ENCODE measurements around the gene SNORC.

The SNORC gene

DNA sequence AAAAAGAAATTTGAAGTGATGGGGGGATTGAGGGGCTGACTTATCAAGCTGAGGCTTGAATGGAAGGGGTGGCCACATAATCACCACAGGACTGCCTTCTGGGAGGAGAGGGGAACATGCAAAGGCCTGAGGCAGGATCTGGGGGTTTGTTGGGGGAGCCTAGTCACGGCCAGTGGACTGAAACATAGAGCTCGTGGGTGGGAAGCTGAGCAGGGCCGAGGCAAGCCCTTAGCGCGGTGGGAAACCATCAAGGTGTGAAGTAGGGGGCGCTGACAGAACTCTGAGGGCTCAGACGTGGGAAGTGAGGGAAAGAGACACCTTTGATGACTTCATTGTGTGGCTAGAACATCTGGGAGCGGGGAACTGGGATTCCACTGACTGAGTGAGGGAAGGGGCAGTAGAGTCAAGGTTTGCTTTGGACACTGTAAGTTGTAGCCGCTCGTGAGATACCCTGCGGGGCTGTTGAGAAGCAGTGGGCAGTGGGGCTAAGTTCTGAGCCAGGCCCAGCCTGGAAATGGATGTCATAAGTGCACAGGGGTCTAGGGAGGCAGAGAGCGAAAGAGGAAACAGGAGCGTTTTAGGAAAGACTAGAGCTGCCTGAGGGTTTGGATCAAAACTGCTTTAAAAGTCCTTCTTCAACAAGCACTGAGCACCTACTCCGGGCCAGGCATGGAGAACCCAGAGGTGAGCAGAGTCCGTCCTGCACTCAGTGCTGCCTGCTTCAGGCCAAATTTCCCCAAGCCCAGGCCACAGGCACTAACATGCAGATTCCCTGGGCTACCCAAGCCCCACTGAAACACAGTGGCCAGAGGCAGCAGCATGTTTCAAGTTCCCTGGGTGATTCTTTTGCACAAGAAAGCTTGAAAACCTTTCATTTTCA is 686 bp upstream of the SNORC start:
- peak in 1 of 2 donors; percentile 4 for DNase-seq

DNA sequence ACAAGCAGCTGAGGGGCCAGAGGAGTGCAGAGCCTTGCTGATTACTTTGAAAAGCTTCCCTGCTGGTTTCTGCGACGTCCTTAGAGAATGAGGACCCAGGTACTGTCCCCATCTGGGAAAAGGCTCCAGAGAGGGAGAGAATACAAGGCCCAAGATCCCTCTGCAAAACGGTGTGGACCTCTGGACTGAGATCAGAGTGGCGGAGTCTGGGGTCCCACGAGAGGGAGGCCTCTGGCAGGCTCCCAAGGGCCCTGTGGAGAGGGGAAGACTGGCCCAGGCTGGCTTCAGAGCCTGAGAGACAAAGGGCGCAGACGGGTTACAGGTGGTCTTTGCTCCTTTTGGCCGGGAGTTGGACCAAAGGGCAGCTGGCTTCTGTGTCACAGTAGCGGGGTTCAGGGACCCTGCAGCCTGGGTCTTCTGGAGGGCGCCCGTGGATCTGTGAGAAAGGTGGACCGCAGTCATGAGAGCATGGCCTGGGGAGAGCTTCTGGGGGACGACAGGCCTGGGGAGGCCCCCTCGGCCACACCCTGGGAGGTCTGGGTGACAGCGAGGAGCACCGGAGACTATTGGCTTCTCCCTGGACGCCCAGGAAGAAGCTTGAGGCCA is 805 bp downstream of the SNORC start:
- DNase-seq, result peak in 1 of 2 donors; percentile 2

DNA sequence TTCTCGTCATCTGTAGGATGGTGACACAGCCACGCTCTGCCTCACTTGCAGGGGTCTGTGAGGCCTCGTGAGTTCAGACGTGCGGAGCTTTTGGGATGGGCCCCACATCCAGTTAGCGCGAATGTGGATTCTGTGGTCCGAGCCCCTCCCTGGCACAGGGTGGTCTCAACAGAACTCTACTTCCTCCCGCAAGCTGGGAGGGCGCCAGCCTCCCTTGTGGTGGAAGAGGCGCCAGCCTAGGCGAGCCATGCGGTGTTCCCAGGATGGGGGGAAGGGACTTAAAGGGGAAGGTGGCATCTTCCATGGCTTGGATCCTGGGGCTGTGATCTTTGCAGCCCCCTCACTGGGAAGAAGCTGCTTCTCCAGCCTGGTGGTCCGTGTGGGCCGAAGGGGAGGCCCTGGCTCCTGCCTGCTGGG is 1.4 kb downstream of the SNORC start:
- peak in 1 of 2 donors; percentile 7 for DNase-seq

DNA sequence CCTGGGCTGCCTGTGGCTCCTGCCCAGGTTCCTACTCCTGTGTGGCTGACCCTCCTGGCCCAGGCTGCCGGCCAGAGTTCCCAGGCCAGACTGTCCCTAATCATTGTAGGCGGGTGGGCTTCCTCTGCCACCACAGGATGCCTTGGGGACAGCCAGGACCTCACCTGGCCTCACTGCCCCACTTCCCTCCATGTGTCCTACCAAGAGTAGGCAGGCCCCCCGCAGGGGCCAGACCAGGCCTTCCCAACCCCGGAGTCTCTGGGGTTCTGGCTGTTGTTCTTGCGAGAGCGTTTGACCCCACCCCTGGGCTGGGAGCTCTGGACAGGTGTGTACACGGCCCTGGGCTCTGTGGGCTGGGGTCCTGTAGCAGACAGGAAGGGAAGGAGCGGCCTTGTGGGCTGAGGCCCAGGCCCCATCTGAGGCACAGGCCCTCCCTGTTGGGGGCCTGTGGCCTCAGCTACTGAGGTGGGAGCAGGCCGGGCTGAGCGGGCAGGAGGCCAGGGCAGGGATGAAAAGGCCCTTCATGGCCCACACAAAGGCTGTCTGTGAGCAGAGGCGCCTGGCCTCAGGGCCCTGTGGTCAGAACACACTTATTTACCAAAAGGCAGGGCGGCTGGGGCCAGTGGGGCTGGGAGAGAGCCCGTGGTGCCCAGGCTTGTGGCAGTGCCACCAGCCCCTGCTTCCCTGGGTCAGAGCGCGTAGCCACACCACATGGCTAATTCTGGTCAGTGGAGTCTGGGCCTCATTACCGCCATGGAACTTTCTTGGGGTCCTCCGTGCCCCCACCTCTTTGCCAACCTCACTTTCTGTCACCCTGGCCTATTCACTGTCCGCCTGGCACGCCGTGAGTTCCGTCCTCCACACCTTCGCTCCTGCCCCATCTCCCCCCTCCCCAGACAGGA is 2.0 kb downstream of the SNORC start:
- DNase-seq, result peak in 1 of 2 donors; percentile 9

DNA sequence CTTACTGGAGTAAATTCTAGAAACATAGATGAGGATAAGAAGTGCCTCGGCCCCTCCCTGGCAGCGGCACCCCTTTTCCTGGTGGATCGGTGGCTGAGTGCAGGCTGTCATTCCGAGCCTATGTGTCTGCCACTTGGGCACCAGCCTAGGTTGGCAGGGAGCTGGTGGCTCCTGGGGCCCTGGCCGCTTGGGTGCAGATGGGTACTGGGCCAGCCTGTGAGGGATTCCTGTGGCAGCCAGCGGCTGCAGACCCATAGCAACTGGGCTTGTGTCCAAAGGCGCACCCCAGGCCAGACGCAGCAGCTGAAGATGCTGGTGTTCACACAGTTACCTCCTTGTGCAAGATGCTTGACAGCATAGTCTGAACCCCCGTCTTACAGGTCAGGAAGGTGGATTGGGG is 2.8 kb downstream of the SNORC start:
- DNase-seq, result peak in 1 of 2 donors; percentile 9

DNA sequence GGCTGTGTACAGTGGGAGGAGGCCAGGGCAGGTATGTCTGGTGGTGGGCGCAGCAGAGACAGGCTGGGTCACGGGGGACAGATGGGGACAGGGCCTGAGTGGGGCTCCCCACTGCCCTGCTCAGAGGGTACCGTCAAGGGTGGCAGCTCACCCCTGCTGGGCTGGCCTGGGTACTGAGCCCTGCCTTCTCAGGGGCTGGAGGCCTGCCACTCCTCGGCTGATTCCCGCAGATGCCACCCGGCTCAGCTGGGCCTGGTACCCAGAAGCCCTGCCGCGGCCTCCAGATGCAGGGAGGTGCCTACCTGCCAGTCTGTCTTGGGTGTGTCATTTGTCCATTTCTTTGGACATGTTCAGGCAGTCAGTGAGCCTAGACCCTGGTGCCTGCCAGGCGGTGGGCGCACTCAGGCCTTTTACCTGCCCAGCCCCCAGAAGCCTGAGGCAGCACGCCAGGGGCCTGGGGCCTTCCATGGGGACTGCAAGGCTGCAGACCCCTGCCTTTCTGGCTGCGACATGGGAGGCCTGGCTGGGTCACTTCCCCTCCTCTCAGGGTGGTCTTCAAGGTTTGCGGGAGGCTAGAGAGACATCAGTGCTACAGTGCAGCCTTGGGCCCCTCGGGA is 3.3 kb downstream of the SNORC start:
- DNase-seq, result peak in 1 of 2 donors; percentile 6

DNA sequence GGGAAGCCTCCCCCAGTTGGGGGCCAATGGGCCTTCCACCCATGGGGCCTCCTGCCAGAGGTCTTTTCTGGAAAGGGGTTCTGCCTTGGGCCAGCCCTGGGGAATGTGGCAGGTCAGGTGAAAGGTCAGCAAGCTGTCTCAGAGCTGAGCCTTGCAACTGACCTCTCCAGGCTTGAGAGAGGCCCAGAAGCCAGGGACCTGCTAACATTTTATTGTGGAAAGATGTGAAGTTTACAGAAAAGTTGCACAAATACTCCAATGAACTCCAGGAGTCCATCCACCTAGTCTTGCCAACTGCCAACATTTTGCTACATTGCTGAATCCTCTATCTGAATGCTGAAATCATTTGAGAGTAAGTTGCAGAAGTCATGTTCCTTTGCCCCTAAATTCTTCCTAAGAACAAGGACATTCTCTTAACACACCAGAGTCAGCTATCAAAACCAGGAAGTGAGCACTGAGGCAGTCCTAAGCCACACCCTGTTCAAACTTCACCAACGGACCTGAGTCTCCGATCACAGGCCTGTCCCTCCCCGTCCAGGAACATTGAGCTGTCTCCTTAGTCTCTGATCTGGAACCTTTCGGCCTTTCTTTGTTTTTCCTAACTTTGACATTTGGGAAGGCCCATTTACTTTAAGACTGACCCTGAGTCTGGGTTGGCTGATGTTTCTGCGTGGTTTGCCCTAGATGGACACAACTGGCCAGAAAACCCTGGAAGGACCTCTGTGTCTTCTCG is 4.0 kb downstream of the SNORC start:
- DNase-seq, result no peak

DNA sequence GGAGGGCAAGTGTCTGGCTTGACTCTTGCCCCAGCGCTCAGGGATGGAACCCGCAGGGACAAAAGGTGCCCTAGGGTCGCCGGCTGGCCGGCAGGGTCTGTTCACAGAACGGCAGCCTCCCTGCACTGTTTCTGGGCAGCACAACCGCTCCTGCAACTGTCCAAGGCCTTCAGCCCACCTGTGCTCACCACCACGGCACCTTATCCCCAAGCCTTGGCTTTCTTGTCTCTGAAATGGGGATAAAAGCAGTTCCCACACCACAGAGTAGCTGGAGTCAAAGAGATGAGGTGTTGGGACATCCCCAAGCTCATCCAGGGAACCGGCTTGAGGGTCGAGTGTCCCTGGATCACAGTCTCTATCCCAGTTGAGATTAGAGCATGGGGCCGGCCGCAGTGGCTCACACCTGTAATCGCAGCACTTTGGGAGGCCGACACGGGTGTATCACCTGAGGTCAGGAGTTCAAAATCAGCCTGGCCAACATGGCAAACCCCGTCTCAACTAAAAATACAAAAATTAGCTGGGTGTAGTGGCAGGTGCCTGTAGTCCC is 4.7 kb downstream of the SNORC start:
- DNase-seq, result peak in 1 of 2 donors; percentile 8

DNA sequence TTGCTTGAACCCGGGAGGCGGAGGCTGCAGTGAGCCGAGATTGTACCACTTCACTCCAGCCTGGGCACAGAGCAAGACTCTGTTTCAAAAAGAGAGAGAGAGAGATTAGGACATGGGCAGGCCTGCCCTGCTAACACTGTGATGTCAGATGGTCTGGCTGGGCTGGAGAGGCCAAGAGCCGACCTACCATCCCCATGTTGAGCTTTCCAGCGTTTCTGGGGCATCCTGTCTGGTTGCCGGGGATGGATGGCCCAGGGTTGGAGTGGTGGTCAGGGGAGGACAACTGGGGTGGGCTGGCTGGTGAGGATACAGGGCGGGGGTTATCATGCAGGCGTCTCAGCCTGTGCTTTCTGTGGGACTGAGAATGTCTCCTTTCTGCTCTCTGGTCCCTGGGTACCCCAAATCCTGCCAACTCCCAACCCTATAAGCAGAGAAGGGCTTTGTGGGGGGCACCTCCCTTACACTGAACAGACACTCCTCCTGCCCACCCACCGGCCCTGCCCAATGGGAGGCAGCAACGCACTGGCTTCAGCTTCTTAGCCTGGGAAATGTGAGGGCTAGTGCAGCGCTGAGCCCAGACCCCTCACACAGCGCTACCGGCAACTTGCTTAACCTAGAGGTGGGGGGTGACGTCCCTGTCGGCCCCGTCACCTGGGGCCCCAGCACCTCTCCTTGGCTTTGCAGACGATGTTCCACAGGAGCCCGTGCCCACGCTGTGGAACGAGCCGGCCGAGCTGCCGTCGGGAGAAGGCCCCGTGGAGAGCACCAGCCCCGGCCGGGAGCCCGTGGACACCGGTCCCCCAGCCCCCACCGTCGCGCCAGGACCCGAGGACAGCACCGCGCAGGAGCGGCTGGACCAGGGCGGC is 5.4 kb downstream of the SNORC start:
- no peak for DNase-seq

DNA sequence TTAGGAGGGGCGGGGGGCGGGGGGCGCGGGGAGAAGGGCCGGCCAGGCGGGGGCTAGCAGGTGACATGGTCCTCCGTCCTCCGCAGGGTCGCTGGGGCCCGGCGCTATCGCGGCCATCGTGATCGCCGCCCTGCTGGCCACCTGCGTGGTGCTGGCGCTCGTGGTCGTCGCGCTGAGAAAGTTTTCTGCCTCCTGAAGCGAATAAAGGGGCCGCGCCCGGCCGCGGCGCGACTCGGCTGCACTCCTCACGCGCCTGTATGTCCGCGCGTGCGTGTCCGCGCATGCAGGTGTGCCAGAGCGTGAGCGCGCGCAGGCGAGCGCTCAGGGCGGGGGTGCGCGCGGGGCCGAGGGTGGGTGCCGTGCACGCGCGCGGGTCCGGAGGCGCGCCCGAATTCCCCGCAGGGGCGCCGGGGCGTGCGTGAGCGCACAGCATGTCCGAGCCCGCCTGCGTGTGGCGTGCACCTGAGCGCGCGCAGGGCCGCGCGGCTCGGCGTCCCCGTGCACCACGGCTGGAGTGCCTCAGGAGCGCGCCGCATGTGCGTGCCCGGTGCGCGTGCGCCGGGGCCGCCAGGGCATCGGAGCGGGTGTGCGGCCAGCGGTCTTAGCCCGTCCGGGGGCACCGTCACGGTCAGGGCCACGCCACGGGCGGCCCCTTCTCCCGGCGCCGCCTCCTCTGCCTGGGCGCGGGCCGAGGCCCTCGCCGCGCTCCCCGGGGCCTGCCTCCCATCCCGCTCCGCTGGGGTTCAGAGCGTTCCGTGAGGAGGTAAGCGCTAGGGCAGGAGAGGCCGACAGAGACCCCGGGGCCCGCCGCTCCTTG is 6.3 kb downstream of the SNORC start:
- peak; percentile 27 to 39 for DNase-seq

DNA sequence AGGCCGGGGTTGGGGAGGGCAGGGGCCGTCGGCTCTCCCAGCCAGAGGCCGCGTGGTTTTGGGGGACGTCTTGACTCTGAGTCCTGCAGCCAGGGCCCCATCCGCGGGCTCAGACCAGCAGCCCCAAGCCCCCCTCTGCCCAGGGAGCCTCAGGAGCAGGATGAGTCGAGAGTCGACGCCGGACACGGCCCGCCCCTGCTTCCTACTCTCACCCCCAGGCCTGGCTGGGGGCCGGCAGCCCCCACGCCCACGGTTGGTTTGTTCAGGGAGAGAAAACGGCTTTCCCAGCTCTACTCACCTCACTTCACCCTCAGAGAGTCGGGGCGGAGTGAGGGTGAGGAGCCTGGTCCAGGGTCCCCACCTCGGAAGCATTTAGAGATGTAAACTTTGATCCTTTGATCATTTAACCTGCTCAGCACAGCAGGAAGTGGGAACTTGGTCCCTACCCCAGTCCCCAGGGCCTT is 6.9 kb downstream of the SNORC start:
- no peak for DNase-seq

DNA sequence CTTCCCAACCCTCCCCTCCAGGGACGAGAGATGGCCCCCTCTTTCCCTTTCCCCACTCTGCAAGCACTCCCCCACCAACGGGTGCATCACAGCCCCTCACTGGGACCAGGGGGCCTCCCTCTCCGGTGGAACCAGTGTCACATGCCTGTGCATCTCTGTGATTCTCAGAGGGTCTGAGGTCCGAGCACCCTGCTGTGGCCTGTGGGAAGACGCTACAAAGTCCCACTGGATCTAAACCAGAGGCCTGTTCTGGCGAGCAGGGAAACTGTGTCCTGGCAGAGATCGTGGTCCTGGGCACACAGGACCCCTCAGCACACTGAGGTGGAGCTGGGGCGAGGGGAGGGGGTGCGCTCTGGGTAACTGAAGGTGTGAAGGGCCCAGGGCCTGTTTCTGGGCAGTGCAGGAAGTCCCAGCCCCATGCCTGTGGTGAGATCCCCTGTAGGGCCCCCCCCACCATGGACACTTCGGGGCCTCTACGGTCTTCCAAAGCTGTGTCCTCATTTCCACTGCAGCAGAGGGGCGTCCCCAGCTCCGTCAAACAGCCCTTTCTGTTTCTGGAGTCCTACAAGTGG is 8.0 kb downstream of the SNORC start:
- DNase-seq, result no peak

DNA sequence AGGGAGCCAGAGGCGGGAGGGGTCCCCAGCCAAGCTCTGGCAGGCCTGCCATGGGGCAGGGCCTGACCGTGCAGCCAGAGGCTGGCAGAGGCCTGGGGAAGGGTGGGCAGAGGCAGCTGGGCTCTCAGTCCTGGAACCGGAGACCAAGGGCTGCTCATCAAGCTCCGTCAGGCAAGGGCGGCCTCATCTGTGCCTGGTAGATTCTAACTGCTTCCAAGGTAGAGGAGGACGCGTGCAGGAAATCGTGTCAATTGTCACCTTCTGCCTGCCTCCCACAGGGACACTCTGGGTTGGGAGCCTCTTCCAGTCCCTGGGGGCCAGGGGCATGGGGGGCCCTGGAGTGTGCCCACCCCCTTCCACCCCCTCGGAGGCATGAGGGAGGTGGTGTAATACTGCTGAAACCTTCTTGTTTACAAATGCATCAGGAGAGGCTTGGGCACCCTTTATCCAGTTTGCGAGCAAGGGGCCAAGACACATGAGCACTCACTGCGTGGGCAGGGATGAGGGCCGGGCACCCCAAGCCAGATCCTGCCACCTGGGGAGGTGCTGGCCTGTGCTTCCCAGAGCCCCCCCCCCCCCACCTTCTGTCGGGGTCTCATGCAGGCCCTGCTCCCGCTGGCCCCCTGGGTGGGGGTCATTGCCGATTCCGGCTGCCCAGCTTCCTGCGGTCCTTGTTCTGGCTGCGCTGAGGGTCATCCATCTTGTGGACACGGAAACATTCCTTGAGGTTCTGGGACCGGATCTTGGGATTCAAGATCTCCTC is 9.0 kb downstream of the SNORC start:
- no peak for DNase-seq

DNA sequence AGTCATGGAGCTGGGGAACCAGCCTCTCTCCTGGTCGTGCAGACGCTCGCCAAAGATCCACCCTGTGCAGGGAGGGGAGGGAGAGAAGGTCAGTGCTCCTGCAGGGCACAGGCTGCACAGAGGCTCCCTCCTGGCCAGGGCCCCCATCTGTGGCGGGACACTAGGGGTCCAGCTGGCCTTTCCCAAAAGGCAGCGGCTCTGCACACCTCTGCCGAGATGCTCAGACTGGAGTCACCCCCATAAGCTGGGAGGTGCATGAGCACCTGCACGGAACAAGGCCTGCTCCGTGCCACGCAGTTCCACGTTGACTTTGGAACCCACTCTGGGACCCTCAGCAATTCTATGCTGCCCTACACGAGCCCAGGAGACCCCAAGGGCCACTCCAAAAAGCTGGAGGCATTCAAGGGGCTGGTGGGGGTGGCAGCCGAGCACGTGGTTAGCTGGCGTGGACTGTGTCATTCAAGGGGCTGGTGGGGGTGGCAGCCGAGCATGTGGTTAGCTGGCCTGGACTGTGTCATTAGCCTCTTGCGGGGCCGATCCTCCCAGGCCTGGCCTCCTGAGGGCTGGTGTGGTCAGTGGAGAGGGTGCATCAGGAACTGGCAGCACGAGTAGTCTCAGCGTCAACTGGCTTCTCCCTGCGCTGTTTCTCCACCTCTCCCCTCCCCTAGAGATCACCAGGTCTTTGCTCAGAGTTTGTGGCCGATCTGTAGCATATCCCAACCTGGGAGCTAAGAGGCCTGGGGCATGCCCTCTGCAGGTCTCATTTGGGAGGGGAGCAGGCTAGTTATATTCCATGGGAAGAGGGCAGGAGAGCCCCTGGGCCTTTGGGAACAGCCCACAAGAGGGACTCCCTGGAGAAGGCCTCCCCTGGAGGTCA is 9.8 kb downstream of the SNORC start:
- DNase-seq, result no peak

DNA sequence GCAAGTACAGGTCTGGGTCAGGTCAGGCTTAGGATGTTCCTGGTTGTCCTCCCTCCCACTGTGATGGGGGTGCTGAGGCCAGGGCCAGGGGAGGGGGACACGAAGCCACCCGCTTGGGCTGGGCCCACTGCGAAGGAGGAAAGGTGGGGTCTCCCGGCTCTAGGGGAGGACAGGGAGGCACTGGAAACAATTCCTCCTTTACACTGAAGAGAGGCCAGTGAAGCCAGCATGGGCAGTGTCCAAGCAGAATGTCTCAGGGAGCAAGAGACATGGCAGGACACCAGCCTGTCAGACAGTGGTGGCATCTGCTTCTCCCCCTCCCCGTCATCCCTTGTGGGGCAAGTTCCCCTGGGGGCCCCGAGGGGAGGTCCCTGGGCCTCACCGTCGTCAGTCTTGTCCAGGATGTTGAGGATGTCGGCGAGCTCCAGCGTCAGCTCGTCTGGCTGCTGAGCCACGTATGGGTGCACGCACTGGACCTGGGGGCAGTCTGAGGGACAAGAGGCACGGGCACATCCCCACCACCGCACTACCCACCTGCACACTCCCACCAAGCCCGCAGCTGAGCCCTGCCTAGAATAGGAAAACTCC is 10.8 kb downstream of the SNORC start:
- no peak for DNase-seq

DNA sequence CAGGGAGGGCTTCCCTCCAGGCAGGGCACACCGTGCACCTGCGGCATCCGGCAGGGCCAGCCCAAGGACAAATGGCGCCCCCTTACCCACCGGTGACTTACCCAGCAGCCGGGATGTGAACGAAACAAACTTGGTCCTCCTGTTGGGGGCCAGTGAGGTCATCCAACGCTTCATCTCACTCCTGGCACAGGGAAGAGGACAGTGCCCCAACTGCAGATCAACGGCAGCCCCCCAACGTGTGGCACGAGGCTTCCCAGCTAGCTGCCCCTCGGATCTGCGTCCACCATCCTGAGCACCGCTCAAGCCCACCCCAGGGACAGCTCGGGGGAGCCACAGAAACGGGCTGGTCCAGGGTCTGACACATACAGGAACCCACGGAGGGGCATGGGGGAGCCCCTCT is 12.0 kb downstream of the SNORC start:
- no peak for DNase-seq

DNA sequence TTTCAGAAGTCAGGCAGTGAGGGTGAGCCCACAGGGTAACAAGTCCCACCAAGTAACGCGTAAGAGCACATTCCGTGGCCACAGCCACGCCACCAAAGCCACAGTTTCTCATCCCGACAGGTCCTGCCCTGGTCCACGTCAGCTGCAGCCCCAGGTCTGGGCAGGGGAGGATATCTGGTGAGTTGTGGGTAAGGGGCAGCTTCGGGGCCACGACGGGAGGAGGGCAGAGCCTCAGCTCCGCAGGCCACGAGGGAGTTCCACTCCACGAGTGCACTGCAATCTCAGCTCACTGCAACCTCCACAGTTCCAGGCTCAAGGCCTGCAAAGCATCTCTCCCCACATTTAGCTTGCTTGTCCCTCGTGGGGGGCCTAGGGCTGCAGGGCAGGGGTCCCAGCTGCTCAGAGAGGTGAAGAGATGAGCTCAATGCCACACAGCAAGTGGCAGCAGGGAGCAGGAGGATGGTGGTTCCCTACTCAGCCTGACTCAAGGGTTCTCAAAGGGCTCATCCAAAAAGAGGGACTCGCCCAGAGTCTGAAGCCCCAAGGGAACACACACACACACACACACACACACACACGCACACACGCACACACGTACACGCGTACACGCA is 12.5 kb downstream of the SNORC start:
- no peak for DNase-seq

All from CD4-positive, alpha-beta T cell treated with Interleukin-4 for 1 hour (primary cell).